ENCODE results near the gene VPS54. TPM values are rescaled to one million over a fixed set of nuclear protein-coding genes. Genes with fewer than 3 reads are reported as not detected.

VPS54 gene
- total RNA-seq, 1 experiment from 2014 or later, result 12.4 TPM

- no peaks in the 10 kb centered on the region for H4K20me1 ChIP-seq (ENCODE audit: insufficient read depth)
- no TSS peak for BruUV-seq (replicated peaks)
- no peaks in the 10 kb centered on the region for H3K9me3 ChIP-seq (ENCODE audit: control insufficient read depth in 1 of 2, insufficient read depth in 1 of 2, low read depth in 1 of 2, low read length in 2 of 2)
- no peaks in the 10 kb centered on the region for H3K9me2 ChIP-seq (ENCODE audit: insufficient read depth)
- ChIA-PET CTCF (no interaction called here), POLR2A (no interaction called here), RAD21 (ENCODE audit: low non-redundant PET in 1 of 2, low total read pairs in 2 of 2, uncharacterized antibody in 2 of 2, unreplicated experiment in 2 of 2) (no interaction called here)
- no peaks in the 10 kb centered on the region for H3K27me3 ChIP-seq (ENCODE audit: insufficient read depth, low read length)
- no peak for ATAC-seq
- intact Hi-C loops (cut with micrococcal nuclease), result loop anchor here (10.0 kb wide), 1 partner anchor 296 kb away; the partner anchor contains the start of genes MDH1 and WDPCP
- H3K79me2 ChIP-seq (ENCODE audit: insufficient read depth, low read length), result no peaks in the 10 kb centered on the region
- H3K36me3 ChIP-seq (ENCODE audit: control insufficient read depth in 1 of 2, insufficient read depth in 2 of 2, low read length in 2 of 2), result no peaks in the 10 kb centered on the region; a peak in 1 of 4 replicates
- DNase-seq (ENCODE audit: low read depth, low spot score), result no peak
- no peak overlapping the region for H3K4me2 ChIP-seq (ENCODE audit: low read length)
- H2AFZ ChIP-seq (ENCODE audit: low read depth, low read length, poor library complexity, severe bottlenecking), result no peak overlapping the region
- H3K9ac ChIP-seq (ENCODE audit: low read length), result no peak overlapping the region
- H3K27ac ChIP-seq (ENCODE audit: low read depth, low read length), result no peak overlapping the region
- no peak overlapping the region for H3K4me3 ChIP-seq (replicated peaks in 1 of 2; ENCODE audit: low read depth in 1 of 2, low read length in 2 of 2)
- no peaks in the 10 kb centered on the region for H3K4me1 ChIP-seq (ENCODE audit: control insufficient read depth in 1 of 2, insufficient read depth in 2 of 2, low read length in 2 of 2)
- TF ChIP-seq JUND (IDR thresholded peaks at IDR 0.05) (no peak), EZH2 (IDR thresholded peaks at IDR 0.05) (no peak), CEBPB (IDR thresholded peaks at IDR 0.05; ENCODE audit: low read depth) (no peak), POLR2A (IDR thresholded peaks at IDR 0.05; ENCODE audit: borderline replicate concordance, extremely low read depth, insufficient read depth, insufficient read length) (no peak), CBX3 (IDR thresholded peaks at IDR 0.05; ENCODE audit: low read depth) (no peak), CTCF (IDR thresholded peaks at IDR 0.05 in 2 of 3, conservative IDR thresholded peaks at IDR 0.05 in 1 of 3; ENCODE audit: borderline replicate concordance in 1 of 3, insufficient read depth in 1 of 3, low read depth in 2 of 3, low read length in 2 of 3) (no peak), TCF7L2 (IDR thresholded peaks at IDR 0.05; ENCODE audit: borderline replicate concordance, extremely low read depth, insufficient read depth, insufficient read length) (no peak), EZH2phosphoT487 (IDR thresholded peaks at IDR 0.05; ENCODE audit: borderline replicate concordance) (no peak), ELF1 (IDR thresholded peaks at IDR 0.05; ENCODE audit: borderline replicate concordance, low read depth) (no peak), YY1 (IDR thresholded peaks at IDR 0.05; ENCODE audit: extremely low read depth, insufficient replicate concordance, low read depth, low read length) (no peak), SRF (IDR thresholded peaks at IDR 0.05; ENCODE audit: low read depth) (no peak), SP1 (IDR thresholded peaks at IDR 0.05; ENCODE audit: low read depth) (no peak), MAX (IDR thresholded peaks at IDR 0.05) (no peak), ZFX (IDR thresholded peaks at IDR 0.05) (no peak), ZBTB33 (IDR thresholded peaks at IDR 0.05; ENCODE audit: extremely low read depth, insufficient replicate concordance, low read length) (no peak), SIN3A (IDR thresholded peaks at IDR 0.05; ENCODE audit: low read depth) (no peak), POLR2AphosphoS5 (IDR thresholded peaks at IDR 0.05; ENCODE audit: low read depth, low read length) (no peak)
These were observed 138.6 kb downstream of the VPS54 start for GRCh38 chr2:63880625-63881024.
